Astrocyte of the hippocampus (primary cell): ENCODE results near the gene ZNF296.

Experiments used
- DNase-seq: peaks from one replicate; pipeline ENCODE4 v3.0.0; 2011; ENCODE audit warnings: low read depth, low spot score

Gene ZNF296

GRCh38 chr19:45023048-45023447, 53.2 kb downstream of the ZNF296 start:
- DNase-seq, result no peak

- no peak for DNase-seq
These were observed 54.3 kb downstream of the ZNF296 start for GRCh38 chr19:45021971-45022370.
